ENCODE measurements around the gene CPED1.
"Not testable (repeated sequence)": the region's sequence is repeated elsewhere in the genome, so short reads cannot be mapped to it uniquely, and the experiment has no call there.

CPED1 gene

DNA sequence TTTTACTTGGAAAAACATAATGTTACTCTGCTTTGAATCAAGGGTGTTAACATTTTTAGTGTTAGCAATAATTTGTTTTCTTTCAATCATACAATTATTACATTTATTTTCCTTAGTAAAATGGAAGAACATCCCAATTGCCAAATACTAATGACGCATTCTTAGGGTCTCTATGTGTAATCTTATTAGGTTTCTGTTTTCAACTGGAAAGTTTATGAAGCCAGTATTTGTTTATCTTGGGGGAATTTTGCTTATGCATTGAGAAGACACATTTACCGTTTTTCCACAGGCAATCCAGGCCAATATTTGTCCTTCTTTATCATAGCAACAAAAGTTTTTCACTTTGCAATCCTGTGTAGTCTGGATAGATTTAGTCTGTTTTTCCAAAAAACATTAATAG lies 134.5 kb downstream of the CPED1 start:
- no peak overlapping the region for H3K4me3 ChIP-seq (ENCODE audit: low read length)
- H3K4me2 ChIP-seq (ENCODE audit: low read length) = no peak overlapping the region
- H3K4me1 ChIP-seq (ENCODE audit: control insufficient read depth, insufficient read depth, low read length) = no peaks in the 10 kb centered on the region
- H3K9me3 ChIP-seq (replicated peaks; ENCODE audit: low read length) = no peaks in the 10 kb centered on the region
- no peaks in the 10 kb centered on the region for H3K27me3 ChIP-seq (ENCODE audit: control insufficient read depth, insufficient read depth, low read length)
- H3K36me3 ChIP-seq (ENCODE audit: insufficient read depth, low read length) = no peaks in the 10 kb centered on the region
- no peak overlapping the region for H3K9ac ChIP-seq (ENCODE audit: low read depth, low read length)

DNA sequence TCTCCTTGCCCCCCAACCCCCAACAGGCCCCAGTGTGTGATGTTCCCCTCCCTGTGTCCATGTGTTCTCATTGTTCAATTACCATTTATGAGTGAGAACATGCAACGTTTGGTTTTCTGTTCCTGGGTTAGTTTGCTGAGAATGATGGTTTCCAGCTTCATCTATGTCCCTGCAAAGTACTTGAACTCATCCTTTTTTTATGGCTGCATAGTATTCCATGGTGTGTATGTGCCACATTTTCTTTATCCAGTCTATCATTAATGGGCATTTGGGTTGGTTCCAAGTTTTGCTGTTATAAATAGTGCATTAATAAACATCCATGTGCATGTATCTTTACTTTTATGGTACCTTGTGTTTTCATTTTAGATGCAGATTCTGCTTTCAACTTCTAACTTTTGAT lies 136.9 kb downstream of the CPED1 start:
- not testable (repeated sequence) for H3K4me3 ChIP-seq (ENCODE audit: low read length); H3K4me1 ChIP-seq (ENCODE audit: control insufficient read depth, insufficient read depth, low read length); H3K9me3 ChIP-seq (replicated peaks; ENCODE audit: low read length); H3K9ac ChIP-seq (ENCODE audit: low read depth, low read length); H3K36me3 ChIP-seq (ENCODE audit: insufficient read depth, low read length); H3K27me3 ChIP-seq (ENCODE audit: control insufficient read depth, insufficient read depth, low read length); H3K4me2 ChIP-seq (ENCODE audit: low read length)

DNA sequence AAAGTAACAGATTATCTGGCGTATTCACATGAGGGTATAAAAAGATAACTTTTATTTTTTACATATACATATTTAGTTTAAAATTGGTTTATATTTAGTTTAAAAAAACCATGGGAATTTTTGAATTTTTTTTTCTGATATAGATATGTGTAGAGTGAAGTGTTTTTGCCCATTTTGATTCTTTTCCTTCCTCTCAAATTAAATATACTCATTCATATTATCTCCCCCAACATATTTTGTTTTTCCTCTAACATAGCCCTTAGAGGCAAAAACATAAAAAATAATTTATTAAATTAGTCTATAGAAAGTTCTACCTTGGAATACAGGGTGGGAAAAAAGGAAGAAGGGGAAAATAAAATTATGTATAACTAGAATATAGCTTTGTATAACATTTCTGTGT lies 137.7 kb downstream of the CPED1 start:
- Histone ChIP-seq H3K9me3 (replicated peaks; ENCODE audit: low read length) (no peaks in the 10 kb centered on the region), H3K4me3 (ENCODE audit: low read length) (no peak overlapping the region), H3K27me3 (ENCODE audit: control insufficient read depth, insufficient read depth, low read length) (no peaks in the 10 kb centered on the region), H3K36me3 (ENCODE audit: insufficient read depth, low read length) (no peaks in the 10 kb centered on the region), H3K9ac (ENCODE audit: low read depth, low read length) (no peak overlapping the region), H3K4me2 (ENCODE audit: low read length) (no peak overlapping the region), H3K4me1 (ENCODE audit: control insufficient read depth, insufficient read depth, low read length) (no peaks in the 10 kb centered on the region)

DNA sequence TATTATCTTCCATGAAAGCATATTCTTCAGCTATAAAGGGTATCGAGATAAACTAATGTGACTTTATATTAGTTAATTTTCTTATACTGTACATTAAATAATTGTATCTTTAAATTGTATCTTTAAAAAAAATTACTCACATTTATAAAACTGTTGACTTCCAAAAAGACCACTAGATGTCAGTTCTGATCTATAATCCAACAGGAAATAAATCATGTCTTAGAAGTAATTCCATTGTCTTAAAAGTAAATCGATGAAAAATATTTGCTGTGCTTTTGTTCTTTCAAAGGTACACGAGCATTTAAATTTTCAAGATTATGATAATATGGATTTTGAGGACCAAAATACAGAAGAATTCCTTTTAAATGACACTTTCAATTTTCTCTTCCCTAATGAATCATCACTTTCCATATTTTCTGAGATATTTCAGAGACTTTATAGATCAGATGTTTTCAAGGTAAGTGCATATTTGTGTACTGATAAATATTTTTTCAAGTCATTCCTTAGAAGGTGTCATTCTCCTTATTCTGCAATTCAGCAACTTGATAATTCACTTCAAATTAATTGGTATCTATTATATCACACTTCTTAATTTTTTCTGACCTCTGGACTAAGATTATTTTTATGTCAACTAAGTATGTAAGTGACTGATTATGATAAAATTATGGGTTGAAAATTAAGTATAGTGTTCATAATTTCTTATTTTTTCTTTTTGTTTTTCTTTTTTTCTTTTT lies 138.5 kb downstream of the CPED1 start:
- Histone ChIP-seq H3K4me1 (ENCODE audit: control insufficient read depth, insufficient read depth, low read length) (no peaks in the 10 kb centered on the region), H3K4me3 (ENCODE audit: low read length) (no peak overlapping the region), H3K27me3 (ENCODE audit: control insufficient read depth, insufficient read depth, low read length) (no peaks in the 10 kb centered on the region), H3K9ac (ENCODE audit: low read depth, low read length) (peak overlapping the region; percentile 34), H3K4me2 (ENCODE audit: low read length) (no peak overlapping the region), H3K36me3 (ENCODE audit: insufficient read depth, low read length) (no peaks in the 10 kb centered on the region), H3K9me3 (replicated peaks; ENCODE audit: low read length) (no peaks in the 10 kb centered on the region)

GRCh38 chr7:121132940-121133339 lies 144.4 kb downstream of the CPED1 start:
- no peaks in the 10 kb centered on the region for H3K9me3 ChIP-seq (replicated peaks; ENCODE audit: low read length)
- no peak overlapping the region for H3K9ac ChIP-seq (ENCODE audit: low read depth, low read length)
- peaks cover 7% of the 10 kb centered on the region for H3K36me3 ChIP-seq (ENCODE audit: insufficient read depth, low read length)
- no peak overlapping the region for H3K4me2 ChIP-seq (ENCODE audit: low read length)
- H3K4me3 ChIP-seq (ENCODE audit: low read length) = no peak overlapping the region
- no peaks in the 10 kb centered on the region for H3K27me3 ChIP-seq (ENCODE audit: control insufficient read depth, insufficient read depth, low read length)
- H3K4me1 ChIP-seq (ENCODE audit: control insufficient read depth, insufficient read depth, low read length) = no peaks in the 10 kb centered on the region

GRCh38 chr7:121133444-121133843 lies 144.9 kb downstream of the CPED1 start:
- Histone ChIP-seq H3K9me3 (replicated peaks; ENCODE audit: low read length) (no peaks in the 10 kb centered on the region), H3K9ac (ENCODE audit: low read depth, low read length) (no peak overlapping the region), H3K4me2 (ENCODE audit: low read length) (no peak overlapping the region), H3K4me1 (ENCODE audit: control insufficient read depth, insufficient read depth, low read length) (no peaks in the 10 kb centered on the region), H3K4me3 (ENCODE audit: low read length) (no peak overlapping the region), H3K36me3 (ENCODE audit: insufficient read depth, low read length) (peaks cover 7% of the 10 kb centered on the region), H3K27me3 (ENCODE audit: control insufficient read depth, insufficient read depth, low read length) (no peaks in the 10 kb centered on the region)

GRCh38 chr7:121137580-121137979 lies 149.1 kb downstream of the CPED1 start:
- Histone ChIP-seq H3K9ac (ENCODE audit: low read depth, low read length) (no peak overlapping the region), H3K9me3 (replicated peaks; ENCODE audit: low read length) (no peaks in the 10 kb centered on the region), H3K4me1 (ENCODE audit: control insufficient read depth, insufficient read depth, low read length) (no peaks in the 10 kb centered on the region), H3K36me3 (ENCODE audit: insufficient read depth, low read length) (peaks cover 12% of the 10 kb centered on the region), H3K4me2 (ENCODE audit: low read length) (no peak overlapping the region), H3K4me3 (ENCODE audit: low read length) (no peak overlapping the region), H3K27me3 (ENCODE audit: control insufficient read depth, insufficient read depth, low read length) (no peaks in the 10 kb centered on the region)

DNA sequence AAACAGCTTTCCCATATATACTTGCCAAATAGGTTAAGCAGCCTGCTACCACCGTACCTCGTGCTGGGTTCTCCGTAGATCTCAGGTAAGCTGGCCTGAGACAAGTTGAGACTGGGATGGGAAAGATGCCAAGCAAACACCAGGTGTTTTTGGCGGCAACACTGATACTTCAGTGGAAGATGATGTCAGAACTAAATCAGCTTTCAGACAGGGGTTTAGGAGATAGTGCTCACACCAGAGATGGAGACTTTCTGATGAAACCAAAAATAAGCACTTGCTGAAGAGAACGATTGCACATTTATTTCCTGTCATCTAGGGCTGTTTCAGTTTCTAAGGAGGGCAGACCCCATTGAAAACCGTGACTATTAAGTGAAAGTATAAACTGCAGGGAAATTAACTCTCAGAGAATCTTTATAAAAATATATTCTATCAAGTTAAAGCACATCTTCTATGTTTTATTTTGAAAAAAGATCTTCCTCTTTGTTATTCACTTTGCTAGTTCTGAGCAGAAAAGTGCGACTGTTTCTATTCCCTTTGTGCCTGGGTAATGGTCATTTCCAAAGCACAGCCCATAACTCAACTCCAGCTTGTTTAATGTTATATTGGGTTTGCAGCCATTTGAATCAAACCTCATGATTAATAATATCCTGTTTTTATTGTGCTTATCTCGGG lies 149.9 kb downstream of the CPED1 start:
- Histone ChIP-seq H3K9ac (ENCODE audit: low read depth, low read length) (no peak overlapping the region), H3K4me2 (ENCODE audit: low read length) (no peak overlapping the region), H3K27me3 (ENCODE audit: control insufficient read depth, insufficient read depth, low read length) (no peaks in the 10 kb centered on the region), H3K4me1 (ENCODE audit: control insufficient read depth, insufficient read depth, low read length) (no peaks in the 10 kb centered on the region), H3K4me3 (ENCODE audit: low read length) (no peak overlapping the region), H3K9me3 (replicated peaks; ENCODE audit: low read length) (no peaks in the 10 kb centered on the region), H3K36me3 (ENCODE audit: insufficient read depth, low read length) (peaks cover 10% of the 10 kb centered on the region)

- Histone ChIP-seq H3K9me3 (replicated peaks; ENCODE audit: low read length) (no peaks in the 10 kb centered on the region), H3K27me3 (ENCODE audit: control insufficient read depth, insufficient read depth, low read length) (no peaks in the 10 kb centered on the region), H3K4me1 (ENCODE audit: control insufficient read depth, insufficient read depth, low read length) (no peaks in the 10 kb centered on the region), H3K36me3 (ENCODE audit: insufficient read depth, low read length) (peaks cover 9% of the 10 kb centered on the region), H3K4me3 (ENCODE audit: low read length) (no peak overlapping the region), H3K9ac (ENCODE audit: low read depth, low read length) (no peak overlapping the region), H3K4me2 (ENCODE audit: low read length) (no peak overlapping the region)
These were observed 150.9 kb downstream of the CPED1 start for GRCh38 chr7:121139427-121139826.

- no peak overlapping the region for H3K9ac ChIP-seq (ENCODE audit: low read depth, low read length)
- H3K4me3 ChIP-seq (ENCODE audit: low read length) = no peak overlapping the region
- H3K36me3 ChIP-seq (ENCODE audit: insufficient read depth, low read length) = peaks cover 9% of the 10 kb centered on the region
- H3K27me3 ChIP-seq (ENCODE audit: control insufficient read depth, insufficient read depth, low read length) = no peaks in the 10 kb centered on the region
- no peak overlapping the region for H3K4me2 ChIP-seq (ENCODE audit: low read length)
- no peaks in the 10 kb centered on the region for H3K4me1 ChIP-seq (ENCODE audit: control insufficient read depth, insufficient read depth, low read length)
- no peaks in the 10 kb centered on the region for H3K9me3 ChIP-seq (replicated peaks; ENCODE audit: low read length)
These were observed 152.3 kb downstream of the CPED1 start for GRCh38 chr7:121140790-121141189.

DNA sequence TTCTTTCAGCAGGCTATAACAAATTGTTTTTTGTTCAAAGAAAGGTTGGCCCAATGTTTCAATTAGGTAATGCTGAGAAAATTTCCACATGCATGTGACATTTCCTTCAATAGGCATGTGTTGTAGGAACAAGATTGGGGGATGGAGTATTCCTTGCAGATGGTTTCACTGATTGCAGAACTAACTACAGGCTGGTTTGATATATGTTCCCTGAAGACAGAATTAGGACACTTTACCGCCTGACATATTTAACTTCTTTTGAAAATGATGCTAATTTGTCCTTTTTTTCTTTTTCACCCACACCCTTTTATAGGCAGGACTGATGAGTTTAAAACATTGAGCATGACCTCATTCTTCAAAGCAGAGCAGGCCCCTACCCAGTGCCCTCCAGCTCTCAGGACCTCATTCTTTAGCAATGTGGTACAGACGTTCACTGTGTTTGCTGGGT lies 163.3 kb downstream of the CPED1 start:
- no peak overlapping the region for H3K4me3 ChIP-seq (ENCODE audit: low read length)
- H3K4me2 ChIP-seq (ENCODE audit: low read length) = no peak overlapping the region
- H3K36me3 ChIP-seq (ENCODE audit: insufficient read depth, low read length) = no peaks in the 10 kb centered on the region
- H3K9ac ChIP-seq (ENCODE audit: low read depth, low read length) = no peak overlapping the region
- no peaks in the 10 kb centered on the region for H3K9me3 ChIP-seq (replicated peaks; ENCODE audit: low read length)
- no peaks in the 10 kb centered on the region for H3K27me3 ChIP-seq (ENCODE audit: control insufficient read depth, insufficient read depth, low read length)
- H3K4me1 ChIP-seq (ENCODE audit: control insufficient read depth, insufficient read depth, low read length) = no peaks in the 10 kb centered on the region

- Histone ChIP-seq H3K27me3 (ENCODE audit: control insufficient read depth, insufficient read depth, low read length) (no peaks in the 10 kb centered on the region), H3K4me3 (ENCODE audit: low read length) (no peak overlapping the region), H3K36me3 (ENCODE audit: insufficient read depth, low read length) (no peaks in the 10 kb centered on the region), H3K9me3 (replicated peaks; ENCODE audit: low read length) (no peaks in the 10 kb centered on the region), H3K9ac (ENCODE audit: low read depth, low read length) (no peak overlapping the region), H3K4me1 (ENCODE audit: control insufficient read depth, insufficient read depth, low read length) (no peaks in the 10 kb centered on the region), H3K4me2 (ENCODE audit: low read length) (no peak overlapping the region)
These were observed 164.9 kb downstream of the CPED1 start for GRCh38 chr7:121153411-121153810.

Data from skeletal muscle satellite cell (primary cell).